H1 (cell line): ENCODE data around the gene ANXA4. TPM values are rescaled to one million over a fixed set of nuclear protein-coding genes. Genes with fewer than 3 reads are reported as not detected.

Experiments used
- CHD7 ChIP-seq: fragments of 300-600 bp; sonication (generic); IDR thresholded peaks from 2 replicates; pipeline ENCODE4 v1.7.1; 2012; ENCODE audit warnings: low read length, moderate library complexity, mild to moderate bottlenecking, inconsistent platforms; ENCODE audit not compliant: insufficient replicate concordance
- PHF8 ChIP-seq: fragments of 200-600 bp; sonication (generic); conservative IDR thresholded peaks from 2 replicates; pipeline ENCODE4 v1.7.1; 2012; ENCODE audit warnings: low read depth, mild to moderate bottlenecking, inconsistent platforms, low read length, moderate library complexity
- SAP30 ChIP-seq: fragments of 300-600 bp; sonication (generic); IDR thresholded peaks from 2 replicates; pipeline ENCODE4 v1.7.1; 2012; ENCODE audit warnings: low read length, moderate library complexity, mild to moderate bottlenecking, inconsistent platforms; ENCODE audit not compliant: insufficient read depth, insufficient replicate concordance
- SIRT6 ChIP-seq: IDR thresholded peaks from one replicate; pipeline ENCODE4 v1.7.1; 2012; ENCODE audit warnings: low read length, inconsistent platforms
- polyA plus RNA-seq, 7 experiments: library from polyadenylated mRNA; depleted of rRNA in 3 of 7; stranded (reverse) in 5 of 7; unstranded in 2 of 7; fragments of >200 nt in 5 of 7; fragments of 200-250 nt in 2 of 7; gene quantifications; 1 replicate in 5 of 7; 2 replicates in 1 of 7; 4 replicates in 1 of 7; pipeline versions ENCODE4 v1.2.1 to v1.2.3, GENCODE V29; 2011 to 2013; ENCODE audit warnings: missing spikeins in 2 of 7, mixed read lengths in 2 of 7
- total RNA-seq: library from RNA; stranded (reverse); fragmentation: NEBNext Ultra II Directional; extraction: Animal tissue kit (Norgen Biotek cat#: 25700); gene quantifications from 2 replicates; pipeline ENCODE4 v1.2.1, GENCODE V29; 2021

ANXA4 gene
- total and polyA plus RNA-seq, 2 of the 8 experiments (the other 6 are each of a cell fraction or from before 2014, with no cell fraction given) = 9.4 to 17.6 TPM

GRCh38 chr2:69830045-69830905 lies 88.3 kb downstream of the ANXA4 start (continued):
- TF ChIP-seq CHD7 (no peak), SAP30 (peak; percentile 81), SIRT6 (no peak), PHF8 (0 out of 2 replicates have a peak, but pooled peaks have one; percentile 0)
